Measurements from ENCODE around the gene SLC38A3.

The SLC38A3 gene

GRCh38 chr3:50269977-50270413 is 64.9 kb downstream of the SLC38A3 start:
- no peak for DNase-seq

GRCh38 chr3:50270422-50271224 is 65.6 kb downstream of the SLC38A3 start:
- DNase-seq, result no peak
